Stromal cell of bone marrow (primary cell): ENCODE data around the gene SFT2D3.
"Not testable (repeated sequence)": the region's sequence is repeated elsewhere in the genome, so short reads cannot be mapped to it uniquely, and the experiment has no call there.

ENCODE experiments used
- DNase-seq: peaks from one replicate; pipeline ENCODE4 v3.0.0-alpha.2; 2012; ENCODE audit warnings: low read depth

Gene SFT2D3

GRCh38 chr2:127747621-127748020 is 46.3 kb downstream of the SFT2D3 start:
- no peak for DNase-seq

GRCh38 chr2:127749537-127749936 is 48.2 kb downstream of the SFT2D3 start:
- DNase-seq, result not testable (repeated sequence)

- no peak for DNase-seq
Observed at GRCh38 chr2:127753374-127753773, 52.1 kb downstream of the SFT2D3 start.

GRCh38 chr2:127754186-127754585 is 52.9 kb downstream of the SFT2D3 start:
- no peak for DNase-seq
